Purkinje cell (primary cell): ENCODE results near the gene OR6C68. TPM values are rescaled to one million over a fixed set of nuclear protein-coding genes. Genes with fewer than 3 reads are reported as not detected.

Experiments used
- polyA plus RNA-seq: library from polyadenylated mRNA; unstranded; fragments of >200 nt; fragmentation: Nextera tagmentation; gene quantifications from 2 replicates; pipeline ENCODE4 v1.2.1, GENCODE V29; 2014

OR6C68 gene
- polyA plus RNA-seq = not detected in 2 replicates

GRCh38 chr12:55492078-55492477 is at the start of gene OR6C68:
Gene OR6C68, plus strand, starts transcription at chr12:55492378. Its CDS starts 0 bp downstream, at chr12:55492378.

GRCh38 chr12:55443776-55444175 is 48.4 kb upstream of the OR6C68 start, which contains the start of gene OR6C2:
Gene OR6C2, plus strand, starts transcription at chr12:55444076. Its CDS starts 8,138 bp downstream, at chr12:55452214.

GRCh38 chr12:55470088-55470829 is 21.9 kb upstream of the OR6C68 start, which contains the start of gene OR6C70:
Gene OR6C70, minus strand, starts transcription at chr12:55470138. Its CDS starts 0 bp downstream, at chr12:55470138.

Other genes with a start within 250 kb of the OR6C68 start
- not detected in 2 replicates for gene OR6C74, start 247.8 kb upstream of the OR6C68 start, polyA plus RNA-seq
- gene OR6C6, start 195.8 kb upstream of the OR6C68 start, polyA plus RNA-seq = not detected in 2 replicates
- gene OR6C1, start 178.0 kb upstream of the OR6C68 start, polyA plus RNA-seq = not detected in 2 replicates
- gene OR6C3, start 161.6 kb upstream of the OR6C68 start, polyA plus RNA-seq = not detected in 2 replicates
- gene OR6C75, start 129.4 kb upstream of the OR6C68 start, polyA plus RNA-seq = not detected in 2 replicates
- not detected in 2 replicates for gene OR6C65, start 91.8 kb upstream of the OR6C68 start, polyA plus RNA-seq
- not detected in 2 replicates for gene OR6C76, start 66.1 kb upstream of the OR6C68 start, polyA plus RNA-seq
- not detected in 2 replicates for gene OR6C2, start 48.3 kb upstream of the OR6C68 start, polyA plus RNA-seq
- gene OR6C70, start 22.2 kb upstream of the OR6C68 start, polyA plus RNA-seq = not detected in 2 replicates
- not detected in 2 replicates for gene OR6C4, start 57.2 kb downstream of the OR6C68 start, polyA plus RNA-seq
- gene OR2AP1, start 80.1 kb downstream of the OR6C68 start, polyA plus RNA-seq = not detected in 2 replicates
- not detected in 2 replicates for gene OR10P1, start 144.5 kb downstream of the OR6C68 start, polyA plus RNA-seq
- gene ITGA7, start 215.5 kb downstream of the OR6C68 start, polyA plus RNA-seq = 4.4 and 7.2 TPM in 2 replicates
- gene BLOC1S1, start 223.7 kb downstream of the OR6C68 start, polyA plus RNA-seq = 240 and 247 TPM in 2 replicates
- gene RDH5, start 228.0 kb downstream of the OR6C68 start, polyA plus RNA-seq = 3.0 and 3.6 TPM in 2 replicates
- gene CD63, start 236.6 kb downstream of the OR6C68 start, polyA plus RNA-seq = 172 and 244 TPM in 2 replicates